HG03045 (cell line): ENCODE results near the gene SNAP25.

ENCODE experiments used
- ATAC-seq: cut with Tn5 transposase; IDR thresholded peaks from one replicate; pipeline ENCODE4 v1.9.1; 2021; ENCODE audit warnings: mild to moderate bottlenecking, moderate library complexity; ENCODE audit not compliant: unreplicated experiment

SNAP25 gene

GRCh38 chr20:10218536-10219451 is at the start of gene SNAP25:
SNAP25 (plus strand) TSS chr20:10218830; CDS start chr20:10275492, 56,662 bp downstream.
- no peak for ATAC-seq

- ATAC-seq = no peak
Measured at GRCh38 chr20:10169752-10170151, 48.9 kb upstream of the SNAP25 start.

- no peak for ATAC-seq
Measured at GRCh38 chr20:10170261-10170660, 48.4 kb upstream of the SNAP25 start.

GRCh38 chr20:10171864-10172751 is 46.5 kb upstream of the SNAP25 start:
- ATAC-seq = no peak

- ATAC-seq = no peak
Measured at GRCh38 chr20:10172998-10173655, 45.5 kb upstream of the SNAP25 start.

GRCh38 chr20:10174400-10174799 is 44.2 kb upstream of the SNAP25 start:
- no peak for ATAC-seq

GRCh38 chr20:10177326-10177725 is 41.3 kb upstream of the SNAP25 start:
- no peak for ATAC-seq

GRCh38 chr20:10178091-10178490 is 40.5 kb upstream of the SNAP25 start:
- ATAC-seq = no peak

GRCh38 chr20:10178727-10179313 is 39.8 kb upstream of the SNAP25 start:
- no peak for ATAC-seq

- no peak for ATAC-seq
Measured at GRCh38 chr20:10179574-10180298, 38.9 kb upstream of the SNAP25 start.

GRCh38 chr20:10180651-10181235 is 37.9 kb upstream of the SNAP25 start:
- no peak for ATAC-seq

GRCh38 chr20:10185741-10186558 is 32.7 kb upstream of the SNAP25 start:
- ATAC-seq = no peak

GRCh38 chr20:10190456-10190855 is 28.2 kb upstream of the SNAP25 start:
- no peak for ATAC-seq

- ATAC-seq = no peak
Measured at GRCh38 chr20:10192171-10192570, 26.5 kb upstream of the SNAP25 start.

GRCh38 chr20:10194166-10194565 is 24.5 kb upstream of the SNAP25 start:
- ATAC-seq = no peak

- no peak for ATAC-seq
Measured at GRCh38 chr20:10200330-10200729, 18.3 kb upstream of the SNAP25 start.

- ATAC-seq = no peak
Measured at GRCh38 chr20:10201321-10201870, 17.2 kb upstream of the SNAP25 start.

- no peak for ATAC-seq
Measured at GRCh38 chr20:10209091-10209490, 9.5 kb upstream of the SNAP25 start.

GRCh38 chr20:10213526-10213925 is 5.1 kb upstream of the SNAP25 start:
- no peak for ATAC-seq
